Hepatocyte (in vitro differentiated cells): ENCODE data around the gene PPM1B.

Experiments used
- EZH2 ChIP-seq: fragments of 200-600 bp; sonication (generic); IDR thresholded peaks from 2 replicates; pipeline ENCODE4 v1.6.1; 2016; ENCODE audit warnings: antibody characterized with exemption, mild to moderate bottlenecking, borderline replicate concordance
- TF ChIP-seq, protein P1 (sequence below): fragments of 200-600 bp; sonication (generic); IDR thresholded peaks from 2 replicates; pipeline ENCODE4 v1.5.1; 2016; ENCODE audit warnings: antibody characterized with exemption, mild to moderate bottlenecking; ENCODE audit not compliant: poor library complexity

DNA sequence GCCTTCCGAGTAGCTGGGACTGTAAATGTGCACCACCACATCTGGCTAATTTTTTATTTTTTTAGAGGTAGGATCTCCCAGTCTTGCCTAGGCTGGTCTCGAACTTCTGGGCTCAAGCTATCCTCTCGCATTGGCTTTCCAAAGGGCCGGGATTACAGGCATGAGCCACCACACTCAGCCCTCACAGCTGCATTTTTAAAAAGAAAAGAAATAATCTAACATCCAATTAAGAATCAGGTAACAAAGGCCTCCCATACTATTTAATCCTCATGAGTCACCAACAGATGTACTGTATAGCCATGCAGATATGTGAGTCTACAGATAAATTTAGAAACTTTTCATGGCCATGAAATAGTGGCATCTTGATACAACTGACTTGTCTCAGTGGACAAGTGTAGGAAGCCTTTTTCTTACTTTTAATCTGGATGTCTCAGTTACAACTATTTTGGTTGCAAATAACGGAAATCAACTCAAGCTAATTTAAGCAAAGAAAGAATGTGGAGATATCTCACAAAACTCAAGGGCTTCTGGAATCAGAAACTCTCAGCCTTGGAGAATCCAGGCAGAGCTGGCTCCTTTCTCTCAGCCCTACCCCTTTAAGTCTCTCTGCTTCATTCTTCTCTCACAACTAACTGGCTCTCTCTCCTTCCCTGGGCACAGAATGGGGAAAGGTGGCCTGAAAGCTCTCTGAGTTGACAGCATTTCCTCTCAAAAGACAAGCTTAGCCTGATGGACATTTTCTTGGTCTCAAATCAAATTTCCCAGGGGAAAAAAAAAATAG lies 12.8 kb upstream of the PPM1B start:
- TF ChIP-seq EZH2, result no peak
- TF ChIP-seq, protein P1, sequence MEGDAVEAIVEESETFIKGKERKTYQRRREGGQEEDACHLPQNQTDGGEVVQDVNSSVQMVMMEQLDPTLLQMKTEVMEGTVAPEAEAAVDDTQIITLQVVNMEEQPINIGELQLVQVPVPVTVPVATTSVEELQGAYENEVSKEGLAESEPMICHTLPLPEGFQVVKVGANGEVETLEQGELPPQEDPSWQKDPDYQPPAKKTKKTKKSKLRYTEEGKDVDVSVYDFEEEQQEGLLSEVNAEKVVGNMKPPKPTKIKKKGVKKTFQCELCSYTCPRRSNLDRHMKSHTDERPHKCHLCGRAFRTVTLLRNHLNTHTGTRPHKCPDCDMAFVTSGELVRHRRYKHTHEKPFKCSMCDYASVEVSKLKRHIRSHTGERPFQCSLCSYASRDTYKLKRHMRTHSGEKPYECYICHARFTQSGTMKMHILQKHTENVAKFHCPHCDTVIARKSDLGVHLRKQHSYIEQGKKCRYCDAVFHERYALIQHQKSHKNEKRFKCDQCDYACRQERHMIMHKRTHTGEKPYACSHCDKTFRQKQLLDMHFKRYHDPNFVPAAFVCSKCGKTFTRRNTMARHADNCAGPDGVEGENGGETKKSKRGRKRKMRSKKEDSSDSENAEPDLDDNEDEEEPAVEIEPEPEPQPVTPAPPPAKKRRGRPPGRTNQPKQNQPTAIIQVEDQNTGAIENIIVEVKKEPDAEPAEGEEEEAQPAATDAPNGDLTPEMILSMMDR, result no peak
